ENCODE data around the gene CELF1. TPM values are rescaled to one million over a fixed set of nuclear protein-coding genes. Genes with fewer than 3 reads are reported as not detected.

CELF1 gene
- total and polyA plus RNA-seq, 9 of the 15 experiments (the other 6 are each of a cell fraction or from before 2014, with no cell fraction given) = 11.3 to 142 (median 77.4) TPM

DNA sequence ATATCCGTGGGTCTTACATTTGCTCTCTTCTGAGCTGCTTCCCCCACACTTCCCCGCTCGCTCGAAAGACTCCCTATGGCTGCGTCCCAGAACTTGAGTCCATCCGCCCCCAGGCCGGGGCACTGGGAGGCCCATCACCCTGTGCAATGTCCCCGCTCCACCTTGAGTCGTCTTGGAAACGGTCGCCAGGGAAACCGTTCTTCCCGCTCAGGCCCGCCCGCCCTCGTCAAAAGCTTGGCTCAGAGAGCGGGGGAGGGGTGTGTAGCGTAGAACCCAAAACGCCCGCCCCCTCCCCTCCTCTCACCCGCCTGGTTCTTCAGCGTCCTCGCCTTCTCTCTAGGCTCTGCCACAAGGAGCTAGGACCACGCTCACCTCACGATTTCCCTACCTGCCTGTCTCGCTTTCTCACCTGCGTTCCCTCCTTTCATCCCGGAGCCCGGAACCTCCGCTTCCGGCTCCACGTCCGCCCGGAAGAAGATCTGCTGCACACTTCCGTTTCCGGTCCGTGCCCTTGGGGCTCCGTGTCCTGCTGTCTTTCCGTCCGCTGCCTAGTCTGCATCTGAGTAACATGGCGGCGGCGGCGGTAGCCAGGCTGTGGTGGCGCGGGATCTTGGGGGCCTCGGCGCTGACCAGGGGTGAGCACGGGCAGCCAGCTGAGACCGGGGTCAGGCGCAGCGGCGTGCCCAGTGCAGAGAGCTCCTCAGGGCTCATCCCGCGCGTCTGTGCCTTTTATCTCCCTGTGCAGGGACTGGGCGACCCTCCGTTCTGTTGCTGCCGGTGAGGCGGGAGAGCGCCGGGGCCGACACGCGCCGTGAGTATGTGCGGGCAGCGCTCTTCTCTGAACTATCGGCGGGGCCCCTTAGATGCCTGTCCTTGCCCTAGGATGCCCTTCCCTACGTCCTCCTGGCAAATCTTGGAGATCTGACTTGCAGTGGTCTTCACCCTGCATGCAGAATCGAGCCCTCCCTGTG lies 25.9 kb upstream of the CELF1 start, which contains the start of the genes KBTBD4 and NDUFS3:
Gene KBTBD4 (minus strand): TSS at position 447 of the 971 bp plus-strand sequence. CDS start 19 bp downstream, at position 428.
Gene NDUFS3 (plus strand): TSS at position 551 of the 971 bp plus-strand sequence. CDS start 18 bp downstream, at position 569.
- CTCF ChIA-PET (ENCODE audit: low intra/inter-chr PET ratio) = no interaction called here
- H3K27me3 ChIP-seq (ENCODE audit: control insufficient read depth in 2 of 2, insufficient read depth in 2 of 2, low read length in 2 of 2) = no peaks in the 10 kb centered on the region; a peak in 1 of 5 replicates
- peaks cover 46% of the 10 kb centered on the region for H3K79me2 ChIP-seq (ENCODE audit: control insufficient read depth, insufficient read depth, low read length)
- ATAC-seq (peak; percentile 93), DNase-seq (ENCODE audit: extremely low read depth in 1 of 4, low spot score in 3 of 4) (peak; percentile 86 to 94 (median 88)), FAIRE-seq (peak; percentile 80)
- 1% methylated on average over 57 of the region's 72 CpGs for WGBS (ENCODE audit: insufficient coverage, low coverage, missing lambda C conversion rate)
- peak within 1 kb of the TSS; percentile 99 for H3K4me2 ChIP-seq (ENCODE audit: insufficient read depth, low read length)
- H2AFZ ChIP-seq (ENCODE audit: low read depth, low read length) = peak within 1 kb of the TSS; percentile 99
- intact Hi-C loops (cut with micrococcal nuclease) (no loop called here), in situ Hi-C loops (cut with MboI) (no loop called here)
- peaks cover 66% of the 10 kb centered on the region for H3K36me3 ChIP-seq (ENCODE audit: control insufficient read depth, insufficient read depth, low read length)
- peaks cover 13 to 14% of the 10 kb centered on the region in 2 experiments; a peak in 4 of 5 replicates for H3K4me1 ChIP-seq (replicated peaks in 1 of 2; ENCODE audit: control insufficient read depth in 2 of 2, insufficient read depth in 2 of 2, low read length in 2 of 2)
- H3K27ac ChIP-seq (ENCODE audit: extremely low read depth, low read depth, low read length) = peak within 1 kb of the TSS; percentile 93
- no peaks in the 10 kb centered on the region for H3K9me3 ChIP-seq (replicated peaks; ENCODE audit: control insufficient read depth, insufficient read depth, low read depth, low read length)
- no peaks in the 10 kb centered on the region for H3K9me1 ChIP-seq (ENCODE audit: control insufficient read depth, insufficient read depth, low read length)
- peak within 1 kb of the TSS; percentile 97 for H3K4me3 ChIP-seq
- POLR2A ChIA-PET = interaction anchor here (0.6 to 2.1 kb wide), 7 partner anchors 8 to 701 kb away, joined by 3 to 23 read pairs (median 4); partner anchors contain the start of gene PTPMT1
- TSS peak; percentile 72 for BruUV-seq (replicated peaks)
- H4K20me1 ChIP-seq (replicated peaks; ENCODE audit: control insufficient read depth, insufficient read depth, low read length) = no peaks in the 10 kb centered on the region
- peak within 1 kb of the TSS; percentile 99 to 100 for H3K9ac ChIP-seq (ENCODE audit: insufficient read depth in 1 of 2, low read depth in 2 of 2, low read length in 2 of 2)
- TF ChIP-seq, protein P1, sequence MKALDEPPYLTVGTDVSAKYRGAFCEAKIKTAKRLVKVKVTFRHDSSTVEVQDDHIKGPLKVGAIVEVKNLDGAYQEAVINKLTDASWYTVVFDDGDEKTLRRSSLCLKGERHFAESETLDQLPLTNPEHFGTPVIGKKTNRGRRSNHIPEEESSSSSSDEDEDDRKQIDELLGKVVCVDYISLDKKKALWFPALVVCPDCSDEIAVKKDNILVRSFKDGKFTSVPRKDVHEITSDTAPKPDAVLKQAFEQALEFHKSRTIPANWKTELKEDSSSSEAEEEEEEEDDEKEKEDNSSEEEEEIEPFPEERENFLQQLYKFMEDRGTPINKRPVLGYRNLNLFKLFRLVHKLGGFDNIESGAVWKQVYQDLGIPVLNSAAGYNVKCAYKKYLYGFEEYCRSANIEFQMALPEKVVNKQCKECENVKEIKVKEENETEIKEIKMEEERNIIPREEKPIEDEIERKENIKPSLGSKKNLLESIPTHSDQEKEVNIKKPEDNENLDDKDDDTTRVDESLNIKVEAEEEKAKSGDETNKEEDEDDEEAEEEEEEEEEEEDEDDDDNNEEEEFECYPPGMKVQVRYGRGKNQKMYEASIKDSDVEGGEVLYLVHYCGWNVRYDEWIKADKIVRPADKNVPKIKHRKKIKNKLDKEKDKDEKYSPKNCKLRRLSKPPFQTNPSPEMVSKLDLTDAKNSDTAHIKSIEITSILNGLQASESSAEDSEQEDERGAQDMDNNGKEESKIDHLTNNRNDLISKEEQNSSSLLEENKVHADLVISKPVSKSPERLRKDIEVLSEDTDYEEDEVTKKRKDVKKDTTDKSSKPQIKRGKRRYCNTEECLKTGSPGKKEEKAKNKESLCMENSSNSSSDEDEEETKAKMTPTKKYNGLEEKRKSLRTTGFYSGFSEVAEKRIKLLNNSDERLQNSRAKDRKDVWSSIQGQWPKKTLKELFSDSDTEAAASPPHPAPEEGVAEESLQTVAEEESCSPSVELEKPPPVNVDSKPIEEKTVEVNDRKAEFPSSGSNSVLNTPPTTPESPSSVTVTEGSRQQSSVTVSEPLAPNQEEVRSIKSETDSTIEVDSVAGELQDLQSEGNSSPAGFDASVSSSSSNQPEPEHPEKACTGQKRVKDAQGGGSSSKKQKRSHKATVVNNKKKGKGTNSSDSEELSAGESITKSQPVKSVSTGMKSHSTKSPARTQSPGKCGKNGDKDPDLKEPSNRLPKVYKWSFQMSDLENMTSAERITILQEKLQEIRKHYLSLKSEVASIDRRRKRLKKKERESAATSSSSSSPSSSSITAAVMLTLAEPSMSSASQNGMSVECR (CRISPR knock-in tag; IDR thresholded peaks at IDR 0.05) = peak; percentile 87
- TF ChIP-seq ETV1 (tag; conservative IDR thresholded peaks at IDR 0.05; ENCODE audit: low read depth) (peak; percentile 98), PHB2 (IDR thresholded peaks at IDR 0.05; ENCODE audit: low read depth) (no peak), CXXC5 (CRISPR knock-in tag; IDR thresholded peaks at IDR 0.05) (peak; percentile 81), YBX1 (IDR thresholded peaks at IDR 0.05) (no peak), FOXK1 (CRISPR knock-in tag; IDR thresholded peaks at IDR 0.05; ENCODE audit: borderline replicate concordance) (peak; percentile 24; the same call in 1 of the 2 replicates), SREBF1 (IDR thresholded peaks at IDR 0.05; ENCODE audit: borderline replicate concordance, low read depth, low read length) (no peak), POLR2H (tag; IDR thresholded peaks at IDR 0.05; ENCODE audit: low read depth) (peak; percentile 69; the same call in 1 of the 2 replicates), BMI1 (IDR thresholded peaks at IDR 0.05; ENCODE audit: low read length) (peak; percentile 96), ARHGAP35 (IDR thresholded peaks at IDR 0.05; ENCODE audit: partially characterized antibody) (peak; percentile 63), ARNT (IDR thresholded peaks at IDR 0.05) (peak; percentile 96 to 98; a peak in 3 of 4 replicates)
- TF ChIP-seq, protein P2, sequence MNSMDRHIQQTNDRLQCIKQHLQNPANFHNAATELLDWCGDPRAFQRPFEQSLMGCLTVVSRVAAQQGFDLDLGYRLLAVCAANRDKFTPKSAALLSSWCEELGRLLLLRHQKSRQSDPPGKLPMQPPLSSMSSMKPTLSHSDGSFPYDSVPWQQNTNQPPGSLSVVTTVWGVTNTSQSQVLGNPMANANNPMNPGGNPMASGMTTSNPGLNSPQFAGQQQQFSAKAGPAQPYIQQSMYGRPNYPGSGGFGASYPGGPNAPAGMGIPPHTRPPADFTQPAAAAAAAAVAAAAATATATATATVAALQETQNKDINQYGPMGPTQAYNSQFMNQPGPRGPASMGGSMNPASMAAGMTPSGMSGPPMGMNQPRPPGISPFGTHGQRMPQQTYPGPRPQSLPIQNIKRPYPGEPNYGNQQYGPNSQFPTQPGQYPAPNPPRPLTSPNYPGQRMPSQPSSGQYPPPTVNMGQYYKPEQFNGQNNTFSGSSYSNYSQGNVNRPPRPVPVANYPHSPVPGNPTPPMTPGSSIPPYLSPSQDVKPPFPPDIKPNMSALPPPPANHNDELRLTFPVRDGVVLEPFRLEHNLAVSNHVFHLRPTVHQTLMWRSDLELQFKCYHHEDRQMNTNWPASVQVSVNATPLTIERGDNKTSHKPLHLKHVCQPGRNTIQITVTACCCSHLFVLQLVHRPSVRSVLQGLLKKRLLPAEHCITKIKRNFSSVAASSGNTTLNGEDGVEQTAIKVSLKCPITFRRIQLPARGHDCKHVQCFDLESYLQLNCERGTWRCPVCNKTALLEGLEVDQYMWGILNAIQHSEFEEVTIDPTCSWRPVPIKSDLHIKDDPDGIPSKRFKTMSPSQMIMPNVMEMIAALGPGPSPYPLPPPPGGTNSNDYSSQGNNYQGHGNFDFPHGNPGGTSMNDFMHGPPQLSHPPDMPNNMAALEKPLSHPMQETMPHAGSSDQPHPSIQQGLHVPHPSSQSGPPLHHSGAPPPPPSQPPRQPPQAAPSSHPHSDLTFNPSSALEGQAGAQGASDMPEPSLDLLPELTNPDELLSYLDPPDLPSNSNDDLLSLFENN (IDR thresholded peaks at IDR 0.05; ENCODE audit: low read depth in 2 of 2, low read length in 2 of 2) = no peak
